GM10266 (cell line): ENCODE data around the gene CPXM2.

Source experiments
- DNase-seq: peaks from one replicate; pipeline ENCODE4 v3.0.0; 2012; ENCODE audit errors: extremely low spot score
- TF ChIP-seq, protein P1 (sequence below): IDR thresholded peaks from 2 replicates; pipeline ENCODE4 v1.5.1; 2012; ENCODE audit warnings: mild to moderate bottlenecking, low read depth; ENCODE audit not compliant: control insufficient read depth, insufficient read depth; ENCODE audit errors: missing control alignments

Gene CPXM2

DNA sequence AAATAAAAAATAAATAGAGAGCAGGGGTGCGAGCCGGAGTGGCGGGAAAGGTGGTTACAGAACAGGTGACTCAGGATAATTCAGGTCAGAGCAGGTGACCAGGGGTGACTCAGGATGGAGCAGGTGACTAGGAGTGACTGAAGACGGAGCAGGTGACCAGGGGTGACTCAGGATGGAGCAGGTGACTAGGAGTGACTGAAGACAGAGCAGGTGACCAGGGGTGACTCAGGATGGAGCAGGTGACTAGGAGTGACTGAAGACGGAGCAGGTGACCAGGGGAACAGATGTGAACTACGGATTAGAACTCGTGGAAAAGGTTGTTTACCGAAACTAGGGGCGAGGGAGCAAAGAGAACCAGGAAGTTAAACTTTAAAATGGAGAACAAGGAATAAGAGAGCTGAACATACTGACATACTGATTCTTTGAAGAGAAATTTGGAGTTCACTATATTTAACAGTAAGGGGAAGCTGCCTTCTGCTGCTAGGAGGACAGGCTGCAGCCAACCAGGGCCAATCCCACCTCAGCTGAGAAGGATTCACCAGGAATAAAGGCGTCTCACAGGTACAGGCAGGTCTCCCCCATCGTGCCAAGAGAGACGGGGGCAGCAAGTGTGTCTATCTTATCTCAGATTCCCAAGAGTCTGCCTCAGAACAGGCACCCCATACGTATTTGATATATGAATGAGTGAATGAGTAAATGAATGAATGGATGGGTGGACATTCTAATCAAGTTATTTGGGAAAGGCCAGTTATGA, 101.3 kb downstream of the CPXM2 start:
- TF ChIP-seq, protein P1, sequence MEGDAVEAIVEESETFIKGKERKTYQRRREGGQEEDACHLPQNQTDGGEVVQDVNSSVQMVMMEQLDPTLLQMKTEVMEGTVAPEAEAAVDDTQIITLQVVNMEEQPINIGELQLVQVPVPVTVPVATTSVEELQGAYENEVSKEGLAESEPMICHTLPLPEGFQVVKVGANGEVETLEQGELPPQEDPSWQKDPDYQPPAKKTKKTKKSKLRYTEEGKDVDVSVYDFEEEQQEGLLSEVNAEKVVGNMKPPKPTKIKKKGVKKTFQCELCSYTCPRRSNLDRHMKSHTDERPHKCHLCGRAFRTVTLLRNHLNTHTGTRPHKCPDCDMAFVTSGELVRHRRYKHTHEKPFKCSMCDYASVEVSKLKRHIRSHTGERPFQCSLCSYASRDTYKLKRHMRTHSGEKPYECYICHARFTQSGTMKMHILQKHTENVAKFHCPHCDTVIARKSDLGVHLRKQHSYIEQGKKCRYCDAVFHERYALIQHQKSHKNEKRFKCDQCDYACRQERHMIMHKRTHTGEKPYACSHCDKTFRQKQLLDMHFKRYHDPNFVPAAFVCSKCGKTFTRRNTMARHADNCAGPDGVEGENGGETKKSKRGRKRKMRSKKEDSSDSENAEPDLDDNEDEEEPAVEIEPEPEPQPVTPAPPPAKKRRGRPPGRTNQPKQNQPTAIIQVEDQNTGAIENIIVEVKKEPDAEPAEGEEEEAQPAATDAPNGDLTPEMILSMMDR = no peak
- DNase-seq = no peak

DNA sequence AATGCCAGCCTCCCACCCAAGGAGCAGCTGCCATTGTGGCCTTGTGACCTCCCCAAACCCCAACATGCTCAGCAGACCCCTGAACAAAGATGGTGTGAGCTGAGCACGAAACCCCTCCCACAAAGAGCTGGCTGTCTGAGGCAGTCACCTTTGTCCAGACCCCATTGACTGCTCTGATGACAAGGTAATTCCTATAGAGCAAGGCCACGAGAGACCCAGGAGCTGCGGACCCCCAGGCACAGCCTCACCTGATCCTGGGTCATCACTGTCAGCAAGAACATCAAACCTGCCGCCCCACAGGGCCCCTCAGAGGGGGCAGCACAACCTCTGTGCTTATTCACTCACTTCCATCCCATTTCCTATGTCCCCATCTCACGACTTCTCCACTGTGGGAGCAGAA, 102.6 kb downstream of the CPXM2 start:
- no peak for DNase-seq
- TF ChIP-seq, protein P1 = no peak

DNA sequence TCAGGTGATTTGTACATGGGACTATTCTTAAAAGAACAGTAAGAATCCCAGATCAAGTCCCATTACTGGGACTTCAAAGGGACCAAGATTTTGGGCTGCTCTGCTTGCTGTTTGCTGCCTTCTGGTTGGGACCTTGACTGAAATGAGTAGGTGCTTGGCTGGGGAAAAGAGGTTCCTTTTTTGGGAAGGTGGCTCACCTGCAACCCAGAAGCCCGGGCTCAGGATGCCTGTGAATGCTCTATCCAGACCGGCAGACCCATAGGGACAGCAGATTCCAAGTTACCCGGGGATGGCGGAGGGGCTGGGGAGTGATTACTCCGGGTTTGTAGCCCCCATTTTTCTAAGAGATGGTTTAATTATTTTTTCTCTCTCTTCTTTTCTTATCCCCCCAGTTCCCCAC, 104.0 kb downstream of the CPXM2 start:
- DNase-seq = no peak
- TF ChIP-seq, protein P1 = no peak

DNA sequence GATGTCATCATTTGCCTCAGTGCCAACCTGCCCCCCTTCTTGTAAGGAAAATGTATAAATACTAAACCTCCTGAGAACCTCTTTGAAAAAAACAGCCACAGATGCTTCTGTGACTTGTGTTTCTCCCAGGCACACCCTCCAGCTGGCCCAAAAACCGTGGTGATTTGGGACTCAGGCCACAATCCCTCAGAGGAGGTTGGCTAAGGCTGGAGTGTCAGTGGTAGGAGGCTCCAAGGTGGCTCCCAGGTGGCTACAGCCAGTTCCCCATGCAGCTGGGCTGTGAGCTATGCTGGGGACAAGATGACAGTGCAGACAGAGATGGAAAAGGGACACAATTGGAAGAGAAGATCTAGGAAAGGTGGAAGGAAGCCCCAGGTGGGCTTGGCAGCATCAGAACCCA, 104.7 kb downstream of the CPXM2 start:
- TF ChIP-seq, protein P1 = no peak
- DNase-seq = no peak

DNA sequence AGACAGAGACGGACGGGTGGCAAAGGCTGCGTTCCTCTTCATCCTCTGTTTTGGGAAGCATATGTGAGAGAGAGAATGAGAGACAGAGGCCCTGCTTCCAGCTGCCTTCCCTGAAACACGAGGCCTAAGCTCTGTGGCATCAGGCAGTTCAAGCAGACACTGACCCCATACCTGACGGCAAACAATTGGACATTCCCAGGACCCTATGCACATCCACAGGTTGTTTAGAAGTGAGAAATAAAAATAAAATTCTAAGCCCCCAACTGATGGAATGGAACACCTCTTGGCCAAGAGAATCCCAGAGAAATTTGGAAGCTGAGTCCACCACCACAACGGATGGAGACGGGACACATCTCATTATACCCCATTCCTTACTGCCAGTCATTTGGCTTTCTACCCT, 105.3 kb downstream of the CPXM2 start:
- DNase-seq = no peak
- TF ChIP-seq, protein P1 = no peak

DNA sequence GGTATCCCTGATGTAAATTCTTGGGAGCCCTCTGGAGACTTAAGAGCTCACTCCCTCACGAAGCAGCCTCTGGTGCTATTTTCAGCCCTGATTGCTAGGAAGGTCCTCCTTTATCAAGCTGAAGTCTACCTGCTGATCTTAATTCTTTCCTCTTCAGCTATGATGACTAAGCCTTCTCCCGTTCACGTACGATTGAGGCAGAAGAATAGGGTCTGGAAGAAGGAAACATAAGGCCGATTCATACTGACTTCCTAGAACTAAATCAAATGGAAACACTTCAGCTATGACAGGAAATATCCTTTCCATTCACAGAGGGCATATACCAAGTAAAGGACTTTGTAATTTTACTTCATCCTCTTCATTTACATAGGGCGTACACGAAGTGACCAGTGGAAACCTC, 107.0 kb downstream of the CPXM2 start:
- no peak for DNase-seq
- TF ChIP-seq, protein P1 = no peak

DNA sequence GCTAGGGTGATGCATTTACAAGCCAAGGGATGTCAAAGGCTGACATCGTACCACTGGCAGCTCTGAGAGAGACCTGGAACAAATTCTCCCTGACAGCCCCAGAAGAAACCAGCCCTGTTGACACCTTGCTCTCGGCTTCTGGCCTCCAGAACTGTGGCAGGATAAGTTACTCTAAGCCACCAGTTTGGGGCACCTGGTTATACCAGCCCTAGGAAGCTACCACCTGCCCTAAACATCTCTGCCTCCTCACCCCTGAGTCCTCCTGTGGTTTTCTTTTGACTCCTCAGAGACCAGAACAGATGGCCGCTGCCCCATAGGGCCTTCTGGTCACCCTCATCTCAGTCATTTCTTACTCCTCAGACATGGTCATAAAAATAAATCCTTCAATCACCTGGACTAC, 107.4 kb downstream of the CPXM2 start:
- no peak for DNase-seq
- TF ChIP-seq, protein P1 = no peak
